GM18868 (cell line): ENCODE results near the gene EVPL.
"Not testable (repeated sequence)": the region's sequence is repeated elsewhere in the genome, so short reads cannot be mapped to it uniquely, and the experiment has no call there.

Experiments used
- ATAC-seq: cut with Tn5 transposase; IDR thresholded peaks from one replicate; pipeline ENCODE4 v1.9.1; 2021; ENCODE audit warnings: mild to moderate bottlenecking, moderate library complexity; ENCODE audit not compliant: unreplicated experiment

The EVPL gene

DNA sequence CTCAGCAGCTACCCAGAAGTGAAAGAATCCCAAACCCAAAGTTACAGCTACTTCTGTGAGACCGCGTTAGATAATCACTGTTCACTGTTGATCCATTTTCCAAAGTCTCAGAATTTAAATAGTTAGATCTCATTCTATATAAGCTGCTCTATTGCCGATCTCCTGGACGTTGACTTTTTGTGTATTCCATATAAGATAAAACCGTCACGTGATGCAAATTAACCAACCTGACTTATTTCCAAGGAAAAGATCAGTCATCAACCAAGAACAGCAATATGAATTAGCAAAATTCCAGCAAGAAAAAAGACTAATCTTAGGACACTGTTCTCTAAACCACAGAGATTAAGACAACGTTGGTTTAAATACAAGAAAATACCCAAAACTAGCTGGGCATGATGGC is 56.5 kb downstream of the EVPL start:
- no peak for ATAC-seq

DNA sequence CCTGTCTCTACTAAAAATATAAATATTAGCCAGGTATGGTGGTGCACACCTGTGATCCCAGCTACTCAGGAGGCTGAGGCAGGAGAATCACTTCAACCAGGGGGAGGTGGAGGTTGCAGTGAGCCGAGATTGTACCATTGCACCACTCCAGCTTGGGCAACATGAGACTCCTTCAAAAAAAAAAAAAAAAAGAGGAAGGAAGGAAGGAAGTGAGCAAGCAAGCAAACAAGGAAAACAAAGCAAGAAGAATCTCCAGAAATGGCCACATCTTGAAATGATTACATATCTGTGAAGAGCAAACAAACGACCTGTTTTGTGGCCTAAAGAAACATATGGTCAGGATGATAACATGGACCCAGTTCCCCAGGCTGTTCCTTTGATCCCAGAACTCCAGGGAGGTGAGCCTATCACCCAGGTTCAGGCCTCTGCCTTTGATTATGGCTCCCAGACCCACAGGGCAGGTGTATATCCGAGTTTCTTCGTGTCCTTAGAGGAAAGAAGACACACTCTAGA is 57.0 kb downstream of the EVPL start:
- ATAC-seq: no peak

DNA sequence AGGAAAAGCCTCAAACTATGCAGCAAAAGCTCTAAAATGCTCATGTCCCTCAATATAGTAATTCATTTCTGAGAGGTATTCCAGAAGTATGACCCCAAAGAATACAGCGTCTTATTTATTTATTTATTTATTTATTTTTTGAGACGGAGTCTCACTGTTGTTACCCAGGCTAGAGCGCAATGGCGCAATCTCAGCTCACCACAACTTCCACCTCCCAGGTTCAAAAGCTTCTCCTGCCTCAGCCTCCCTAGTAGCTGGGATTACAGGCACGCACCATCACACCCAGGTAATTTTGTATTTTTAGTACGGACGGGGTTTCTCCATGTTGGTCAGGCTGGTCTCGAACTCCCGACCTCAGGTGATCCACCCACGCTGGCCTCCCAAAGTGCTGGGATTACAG is 58.1 kb downstream of the EVPL start:
- not testable (repeated sequence) for ATAC-seq

DNA sequence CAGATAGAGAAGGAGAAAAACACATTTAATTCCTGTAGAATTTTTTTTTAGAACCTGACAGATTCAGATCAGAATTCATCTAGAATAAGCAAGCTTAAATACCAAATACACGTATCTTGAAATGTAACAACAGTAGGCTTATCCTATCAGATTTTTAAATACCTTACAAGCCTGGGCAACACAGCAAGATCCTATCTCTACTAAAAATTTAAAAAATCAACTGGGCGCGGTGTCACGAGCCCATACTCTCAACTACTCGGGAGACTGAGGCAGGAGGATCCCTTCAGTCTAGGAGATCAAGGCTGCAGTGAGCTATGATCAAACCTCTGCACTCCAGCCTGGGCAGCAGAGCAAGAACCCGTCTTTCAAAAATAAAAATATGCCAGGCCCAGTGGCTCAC is 61.6 kb downstream of the EVPL start:
- no peak for ATAC-seq

DNA sequence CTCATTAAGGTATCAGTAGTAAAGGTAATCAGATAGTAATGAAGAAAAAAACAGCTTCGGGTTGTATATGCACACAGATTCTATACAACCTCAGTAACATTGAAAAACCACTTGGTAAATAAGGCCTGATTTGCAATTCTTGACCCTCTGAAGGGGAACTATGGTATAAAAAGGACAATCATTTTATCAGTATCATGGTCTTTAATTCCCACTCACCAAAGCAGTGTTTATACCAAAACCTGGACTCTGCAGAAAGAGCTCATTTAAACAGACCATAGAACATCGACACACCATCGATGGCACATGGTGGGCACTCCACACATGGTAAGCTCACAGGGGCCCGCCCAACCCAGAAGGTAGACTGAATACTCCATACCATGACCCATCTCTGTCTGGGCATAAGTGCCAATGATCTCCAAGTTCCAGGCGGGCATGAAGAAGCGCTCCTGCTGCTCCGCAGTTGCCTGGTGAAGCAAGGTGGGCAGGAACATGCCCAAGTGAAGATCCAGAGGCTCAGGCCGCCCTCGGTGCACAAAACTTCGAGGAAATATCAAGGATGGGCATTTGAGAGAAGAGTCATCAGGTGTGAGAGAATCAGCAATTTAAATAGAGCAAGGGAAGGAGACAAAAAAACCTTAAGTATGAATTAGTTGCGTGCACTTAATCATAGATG is 67.1 kb downstream of the EVPL start:
- no peak for ATAC-seq

DNA sequence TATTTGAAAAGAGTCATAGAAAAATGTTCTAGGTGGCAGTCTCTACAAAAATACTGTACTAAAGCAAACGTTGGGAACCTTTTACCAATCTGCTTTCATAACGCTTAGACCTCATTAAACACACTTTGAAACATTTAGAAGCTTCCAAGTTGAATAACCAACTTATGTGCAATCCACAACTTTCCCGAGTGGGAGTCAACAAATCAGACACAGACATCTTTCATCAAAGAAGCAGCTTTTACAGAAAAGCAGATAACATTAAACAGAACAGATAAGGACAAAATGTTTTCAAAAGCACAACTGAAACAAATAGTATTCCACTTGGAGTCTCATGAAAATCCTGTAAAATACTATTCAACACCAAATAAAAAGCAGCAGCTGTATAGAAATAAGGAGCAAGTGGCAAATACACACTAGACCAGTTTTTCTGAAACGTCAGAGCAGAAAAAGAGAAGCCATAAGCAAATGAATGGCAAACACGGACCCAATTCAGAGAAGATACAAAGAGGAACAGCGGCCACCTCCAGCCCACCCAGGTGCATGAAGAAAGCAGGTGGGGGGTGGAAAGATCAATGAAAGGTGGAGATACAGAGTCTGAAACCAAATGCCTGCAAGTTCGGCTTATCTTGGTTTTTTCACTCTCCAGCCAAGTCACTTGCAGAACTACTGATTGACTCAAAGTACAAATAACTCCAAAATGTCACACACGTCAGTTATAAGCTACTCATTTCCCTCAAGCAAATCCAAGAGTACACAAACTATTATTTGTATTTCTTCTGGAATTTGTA is 67.9 kb downstream of the EVPL start:
- no peak for ATAC-seq
